Neural progenitor cell (in vitro differentiated cells): Measurements from ENCODE around the gene LCAT. TPM values are rescaled to one million over a fixed set of nuclear protein-coding genes. Genes with fewer than 3 reads are reported as not detected.
"Not testable (repeated sequence)": the region's sequence is repeated elsewhere in the genome, so short reads cannot be mapped to it uniquely, and the experiment has no call there.

ENCODE experiments used
- DNase-seq: peaks from one replicate; pipeline ENCODE4 v3.0.0-alpha.2; 2016; ENCODE audit warnings: low spot score
- H2AFZ ChIP-seq: fragments of 200-600 bp; sonication (generic); replicated peaks from 2 replicates; pipeline ENCODE4 v1.6.1; 2016; ENCODE audit warnings: antibody characterized with exemption
- H3F3A ChIP-seq: fragments of 200-600 bp; sonication (generic); 2 replicates; pipeline ENCODE4 v1.6.1; 2016; ENCODE audit warnings: antibody characterized with exemption, low read depth
- H3K27ac ChIP-seq: fragments of 200-600 bp; sonication (generic); 2 replicates; pipeline ENCODE4 v1.5.1; 2016; ENCODE audit warnings: mild to moderate bottlenecking
- H3K27me3 ChIP-seq: fragments of 200-600 bp; sonication (generic); 2 replicates; pipeline ENCODE4 v1.6.1; 2016; ENCODE audit warnings: mild to moderate bottlenecking, moderate library complexity
- H3K36me3 ChIP-seq: fragments of 200-600 bp; sonication (generic); 2 replicates; pipeline ENCODE4 v1.5.1; 2016
- H3K4me1 ChIP-seq: fragments of 200-600 bp; sonication (generic); 2 replicates; pipeline ENCODE4 v1.6.1; 2016; ENCODE audit warnings: mixed run types
- H3K4me2 ChIP-seq: fragments of 200-600 bp; sonication (generic); 2 replicates; pipeline ENCODE4 v1.6.1; 2016
- H3K4me3 ChIP-seq: fragments of 200-600 bp; sonication (generic); 2 replicates; pipeline ENCODE4 v1.5.1; 2016
- H3K79me2 ChIP-seq: fragments of 200-600 bp; sonication (generic); 2 replicates; pipeline ENCODE4 v1.6.1; 2016; ENCODE audit warnings: low read depth
- H3K9ac ChIP-seq: fragments of 200-600 bp; sonication (generic); 2 replicates; pipeline ENCODE4 v1.6.1; 2016
- H3K9me3 ChIP-seq: fragments of 200-600 bp; sonication (generic); 2 replicates; pipeline ENCODE4 v1.5.1; 2016; ENCODE audit warnings: low read depth
- H4K20me1 ChIP-seq: fragments of 200-600 bp; sonication (generic); 2 replicates; pipeline ENCODE4 v1.6.1; 2016; ENCODE audit warnings: low read depth
- H3K27ac Mint-ChIP-seq: 3 replicates; pipeline ENCODE4 v1.8.0; 2021; ENCODE audit warnings: mixed read lengths
- H3K27me3 Mint-ChIP-seq: 2 replicates; pipeline ENCODE4 v1.8.0; 2022; ENCODE audit warnings: low read depth, mild to moderate bottlenecking, inconsistent platforms, moderate library complexity, mixed read lengths; ENCODE audit not compliant: insufficient read depth
- H3K36me3 Mint-ChIP-seq: 3 replicates; pipeline ENCODE4 v1.8.0; 2021; ENCODE audit warnings: mixed read lengths
- H3K4me1 Mint-ChIP-seq: 3 replicates; pipeline ENCODE4 v1.8.0; 2021; ENCODE audit warnings: mixed read lengths
- H3K4me3 Mint-ChIP-seq: 3 replicates; pipeline ENCODE4 v1.8.0; 2021; ENCODE audit warnings: mild to moderate bottlenecking, moderate library complexity, mixed read lengths
- H3K9me3 Mint-ChIP-seq: 3 replicates; pipeline ENCODE4 v1.8.0; 2020; ENCODE audit warnings: mixed read lengths
- EZH2 ChIP-seq: fragments of 200-600 bp; sonication (generic); IDR thresholded peaks from 2 replicates; pipeline ENCODE4 v1.6.1; 2017; ENCODE audit warnings: antibody characterized with exemption, mild to moderate bottlenecking, moderate library complexity
- EZH2phosphoT487 ChIP-seq: fragments of 200-600 bp; sonication (generic); IDR thresholded peaks from 2 replicates; pipeline ENCODE4 v1.6.1; 2017; ENCODE audit warnings: antibody characterized with exemption
- total RNA-seq: library from RNA; depleted of rRNA; stranded (reverse); fragments of >200 nt; gene quantifications from 2 replicates; pipeline ENCODE4 v1.2.3, GENCODE V29; 2015; ENCODE audit warnings: low replicate concordance
- TF ChIP-seq, protein P1 (sequence below): fragments of 200-600 bp; sonication (generic); IDR thresholded peaks from 2 replicates; pipeline ENCODE4 v1.5.1; 2017; ENCODE audit warnings: antibody characterized with exemption, mild to moderate bottlenecking

LCAT gene
- total RNA-seq, 1 donor from 2014 or later = 1.5 TPM

DNA sequence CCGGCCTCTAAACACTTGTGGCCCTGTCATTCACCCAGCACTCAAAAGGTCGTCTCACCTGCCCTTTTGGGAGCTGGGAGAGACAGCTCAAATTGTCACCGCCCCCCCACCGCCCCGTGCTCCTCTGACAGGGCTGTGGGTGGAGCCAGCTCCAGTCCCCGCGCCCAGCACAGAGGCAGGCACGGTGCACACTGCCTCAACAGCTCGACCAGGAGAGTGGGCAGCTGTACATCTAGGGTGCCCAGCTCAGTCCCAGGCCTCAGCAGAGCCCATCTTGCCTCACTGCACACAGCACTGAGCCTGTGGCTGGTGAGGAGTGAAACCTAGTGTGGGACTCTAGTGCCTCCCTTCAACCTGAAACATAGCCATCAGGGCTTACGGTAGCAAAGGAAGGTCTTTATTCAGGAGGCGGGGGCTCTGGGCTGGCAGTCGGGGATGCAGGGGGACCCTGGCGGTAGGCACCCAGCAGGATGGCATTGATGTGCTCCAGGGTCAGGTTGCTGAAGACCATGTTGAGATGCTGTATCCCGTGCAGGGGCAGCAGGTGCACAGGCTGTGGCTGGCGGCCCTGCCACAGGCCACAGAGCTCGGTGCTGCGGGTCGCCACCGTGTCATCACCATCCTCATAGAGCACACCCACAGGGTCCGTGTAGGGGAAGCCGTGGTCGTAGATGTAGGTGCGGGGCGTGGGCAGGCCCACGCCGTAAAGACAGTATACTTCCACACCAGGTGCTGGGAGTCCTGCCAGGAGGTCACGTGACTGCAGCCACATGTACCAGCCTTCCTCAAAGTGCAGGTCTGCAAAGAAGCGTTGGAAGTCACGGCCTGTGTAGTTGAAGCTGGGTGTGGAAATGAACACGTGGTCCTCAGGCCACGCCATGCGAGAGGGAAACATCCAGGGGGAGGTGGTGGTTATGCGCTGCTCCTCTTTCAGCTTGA, 4.1 kb downstream of the LCAT start:
- TF ChIP-seq EZH2phosphoT487 (no peak), EZH2 (no peak)
- TF ChIP-seq, protein P1, sequence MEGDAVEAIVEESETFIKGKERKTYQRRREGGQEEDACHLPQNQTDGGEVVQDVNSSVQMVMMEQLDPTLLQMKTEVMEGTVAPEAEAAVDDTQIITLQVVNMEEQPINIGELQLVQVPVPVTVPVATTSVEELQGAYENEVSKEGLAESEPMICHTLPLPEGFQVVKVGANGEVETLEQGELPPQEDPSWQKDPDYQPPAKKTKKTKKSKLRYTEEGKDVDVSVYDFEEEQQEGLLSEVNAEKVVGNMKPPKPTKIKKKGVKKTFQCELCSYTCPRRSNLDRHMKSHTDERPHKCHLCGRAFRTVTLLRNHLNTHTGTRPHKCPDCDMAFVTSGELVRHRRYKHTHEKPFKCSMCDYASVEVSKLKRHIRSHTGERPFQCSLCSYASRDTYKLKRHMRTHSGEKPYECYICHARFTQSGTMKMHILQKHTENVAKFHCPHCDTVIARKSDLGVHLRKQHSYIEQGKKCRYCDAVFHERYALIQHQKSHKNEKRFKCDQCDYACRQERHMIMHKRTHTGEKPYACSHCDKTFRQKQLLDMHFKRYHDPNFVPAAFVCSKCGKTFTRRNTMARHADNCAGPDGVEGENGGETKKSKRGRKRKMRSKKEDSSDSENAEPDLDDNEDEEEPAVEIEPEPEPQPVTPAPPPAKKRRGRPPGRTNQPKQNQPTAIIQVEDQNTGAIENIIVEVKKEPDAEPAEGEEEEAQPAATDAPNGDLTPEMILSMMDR = no peak
- H3K4me1 ChIP-seq = peaks cover 26% of the 10 kb centered on the region
- H3K4me2 ChIP-seq = no peak overlapping the region
- peaks cover 42% of the 10 kb centered on the region for H3F3A ChIP-seq
- H3K79me2 ChIP-seq = peaks cover 16% of the 10 kb centered on the region
- H2AFZ ChIP-seq = no peak overlapping the region
- H3K9me3 ChIP-seq = no peaks in the 10 kb centered on the region
- no peaks in the 10 kb centered on the region for H3K27me3 ChIP-seq
- Mint-ChIP-seq H3K9me3 (no peaks in the 10 kb centered on the region), H3K27me3 (peaks cover 7% of the 10 kb centered on the region), H3K4me1 (peaks cover 32% of the 10 kb centered on the region), H3K36me3 (peaks cover 1% of the 10 kb centered on the region), H3K4me3 (no peak overlapping the region), H3K27ac (no peak overlapping the region)
- H4K20me1 ChIP-seq = peaks cover 50% of the 10 kb centered on the region
- H3K4me3 ChIP-seq = no peak overlapping the region
- no peaks in the 10 kb centered on the region for H3K36me3 ChIP-seq
- no peak for DNase-seq
- H3K27ac ChIP-seq = no peak overlapping the region
- H3K9ac ChIP-seq = no peak overlapping the region

DNA sequence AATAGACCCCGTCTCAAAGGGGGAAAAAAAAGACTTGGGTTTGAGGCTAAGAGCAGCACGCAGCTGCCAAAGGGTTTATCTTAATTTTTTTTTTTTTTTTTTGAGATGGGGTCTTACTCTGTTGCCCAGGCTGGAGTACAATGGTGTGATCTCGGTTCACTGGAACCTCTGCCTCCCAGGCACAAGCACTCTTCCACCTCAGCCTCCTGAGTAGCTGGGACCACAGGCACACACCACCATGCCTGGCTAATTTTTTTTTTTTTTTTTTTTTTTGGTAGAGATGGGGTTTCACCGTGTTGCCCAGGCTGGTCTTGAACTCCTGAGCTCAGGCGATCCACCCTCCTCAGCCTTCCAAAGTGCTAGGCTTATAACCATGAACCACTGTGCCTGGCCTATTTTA, 6.2 kb downstream of the LCAT start:
- not testable (repeated sequence) for H3K27ac ChIP-seq, H3K9me3 Mint-ChIP-seq, H3K27me3 ChIP-seq, H3K36me3 Mint-ChIP-seq, H3K36me3 ChIP-seq, H3K4me2 ChIP-seq, H3K9me3 ChIP-seq, H2AFZ ChIP-seq, H3K27ac Mint-ChIP-seq, DNase-seq, H3K27me3 Mint-ChIP-seq, H3K9ac ChIP-seq, H3K4me3 ChIP-seq
- peaks cover 16% of the 10 kb centered on the region for H3K79me2 ChIP-seq
- peak overlapping the region; percentile 100 for H3K4me3 Mint-ChIP-seq
- H4K20me1 ChIP-seq = peaks cover 38% of the 10 kb centered on the region
- H3K4me1 ChIP-seq = peaks cover 12% of the 10 kb centered on the region
- peaks cover 28% of the 10 kb centered on the region for H3F3A ChIP-seq
- peaks cover 28% of the 10 kb centered on the region for H3K4me1 Mint-ChIP-seq

DNA sequence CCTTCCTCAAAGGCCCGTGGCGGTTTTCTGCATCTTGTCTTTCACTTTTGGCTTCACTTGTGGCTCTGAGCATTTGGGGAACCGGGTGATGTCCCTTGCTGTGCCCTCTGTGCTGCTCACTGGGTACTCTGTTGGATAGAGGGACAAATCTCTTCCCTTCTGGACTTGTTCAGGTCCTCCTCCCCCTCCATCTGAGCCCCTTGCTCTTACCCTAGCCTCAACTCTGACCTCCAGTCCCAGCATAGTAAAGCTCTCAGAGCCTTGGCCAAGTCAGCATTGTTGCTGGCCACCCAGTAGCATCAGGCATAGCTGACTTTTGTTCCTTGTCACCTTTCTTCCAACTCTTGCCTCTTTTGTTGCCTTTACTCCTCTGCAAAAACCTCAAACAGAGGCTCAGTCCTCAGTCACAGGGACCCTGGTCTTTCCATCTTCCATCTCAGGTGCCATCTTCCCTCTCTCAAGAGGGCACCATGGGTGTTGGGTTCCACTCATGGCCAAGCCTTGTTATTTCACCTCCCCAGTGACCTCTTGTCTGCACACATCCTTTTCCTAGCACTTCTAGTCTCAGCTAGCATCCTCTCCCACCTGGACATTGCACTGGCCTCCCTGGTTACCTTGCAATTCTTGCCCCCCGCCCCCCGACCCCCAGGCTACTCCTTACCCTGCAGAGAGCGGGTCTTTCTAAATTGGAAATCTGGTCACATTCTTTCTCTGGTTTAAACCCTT, 6.9 kb downstream of the LCAT start:
- Histone ChIP-seq H3K79me2 (peaks cover 16% of the 10 kb centered on the region), H3K4me2 (peak overlapping the region; percentile 94), H3K36me3 (no peaks in the 10 kb centered on the region), H3K27me3 (no peaks in the 10 kb centered on the region), H3K9ac (peak overlapping the region; percentile 77), H3K9me3 (no peaks in the 10 kb centered on the region), H3K4me1 (peaks cover 12% of the 10 kb centered on the region), H2AFZ (no peak overlapping the region), H3K27ac (no peak overlapping the region), H3K4me3 (peak overlapping the region; percentile 78), H3F3A (peaks cover 21% of the 10 kb centered on the region), H4K20me1 (peaks cover 31% of the 10 kb centered on the region)
- Mint-ChIP-seq H3K36me3 (peaks cover 1% of the 10 kb centered on the region), H3K27ac (peak overlapping the region; percentile 82), H3K4me1 (peaks cover 26% of the 10 kb centered on the region), H3K9me3 (no peaks in the 10 kb centered on the region), H3K27me3 (peaks cover 11% of the 10 kb centered on the region), H3K4me3 (peak overlapping the region; percentile 100)
- no peak for DNase-seq
- TF ChIP-seq EZH2 (no peak), EZH2phosphoT487 (no peak)
- TF ChIP-seq, protein P1 = no peak
